Body of pancreas (tissue), 4 donors: ENCODE results near the gene PLCB2.

ENCODE experiments used
- CTCF ChIP-seq, 7 experiments: fragments of 450-650 bp in 4 of 7; fragments of 200-600 bp in 3 of 7; sonication (generic) in 3 of 7; IDR thresholded peaks; one replicate each; pipeline ENCODE4 v1.5.1; 2016 to 2019; ENCODE audit warnings: antibody characterized with exemption in 7 of 7
- POLR2A ChIP-seq, 3 donors: fragments of 450-650 bp; IDR thresholded peaks; one replicate each; pipeline ENCODE4 v1.6.1; 2016; ENCODE audit warnings: antibody characterized with exemption in 3 of 3, mild to moderate bottlenecking in 2 of 3

- TF ChIP-seq CTCF (IDR thresholded peaks at IDR 0.05): no peak
- TF ChIP-seq POLR2A (IDR thresholded peaks at IDR 0.05): no peak
Measured at GRCh38 chr15:40266828-40267304, 40.9 kb downstream of the PLCB2 start.
